ENCODE data around the gene NNMT.

The NNMT gene

GRCh38 chr11:114296605-114297372 is 590 bp downstream of the NNMT start:
- no peak overlapping the region for H3K4me3 ChIP-seq (ENCODE audit: low read length)
- no peaks in the 10 kb centered on the region for H3K9me3 ChIP-seq (ENCODE audit: control insufficient read depth, insufficient read depth, low read length)
- H3K27me3 ChIP-seq (ENCODE audit: control insufficient read depth, insufficient read depth, low read length), result no peaks in the 10 kb centered on the region
- H3K36me3 ChIP-seq (ENCODE audit: control insufficient read depth, insufficient read depth, low read length), result no peaks in the 10 kb centered on the region
- WGBS (ENCODE audit: insufficient coverage, insufficient read length), result no CpG with 5 or more reads among the region's 7 CpGs
- no peak for DNase-seq (ENCODE audit: low read depth, low spot score)
- no peak overlapping the region for H3K27ac ChIP-seq (ENCODE audit: low read length)
- no peaks in the 10 kb centered on the region for H3K4me1 ChIP-seq (ENCODE audit: control insufficient read depth, insufficient read depth, low read length)

- H3K4me1 ChIP-seq (ENCODE audit: control insufficient read depth, insufficient read depth, low read length), result no peaks in the 10 kb centered on the region
- DNase-seq (ENCODE audit: low read depth, low spot score), result no peak
- H3K27ac ChIP-seq (ENCODE audit: low read length), result no peak overlapping the region
- no peaks in the 10 kb centered on the region for H3K9me3 ChIP-seq (ENCODE audit: control insufficient read depth, insufficient read depth, low read length)
- WGBS (ENCODE audit: insufficient coverage, insufficient read length), result 100% methylated on average over 2 of the region's 8 CpGs
- H3K36me3 ChIP-seq (ENCODE audit: control insufficient read depth, insufficient read depth, low read length), result no peaks in the 10 kb centered on the region
- H3K27me3 ChIP-seq (ENCODE audit: control insufficient read depth, insufficient read depth, low read length), result no peaks in the 10 kb centered on the region
- H3K4me3 ChIP-seq (ENCODE audit: low read length), result no peak overlapping the region
Measured at GRCh38 chr11:114297806-114298709, 1.9 kb downstream of the NNMT start.

DNA sequence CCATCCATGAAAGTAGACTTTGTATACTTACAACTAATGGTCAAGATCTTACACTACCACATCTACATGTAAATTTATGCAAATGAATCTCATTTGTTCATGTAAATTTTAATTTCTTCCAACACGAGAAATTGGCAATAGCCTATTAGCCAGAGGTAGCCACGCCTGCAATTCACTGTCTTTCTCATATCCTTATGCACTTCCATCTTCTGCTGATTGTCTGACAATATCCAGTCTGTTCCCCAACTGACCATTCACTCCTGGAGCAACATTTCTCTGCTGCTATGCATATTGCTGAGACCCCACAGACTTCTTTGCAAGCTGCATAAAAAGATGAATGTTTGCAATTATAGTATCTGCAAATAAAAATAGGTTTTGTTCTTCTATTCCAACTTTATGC is 2.5 kb downstream of the NNMT start:
- Histone ChIP-seq H3K27me3 (ENCODE audit: control insufficient read depth, insufficient read depth, low read length) (no peaks in the 10 kb centered on the region), H3K4me3 (ENCODE audit: low read length) (no peak overlapping the region), H3K4me1 (ENCODE audit: control insufficient read depth, insufficient read depth, low read length) (no peaks in the 10 kb centered on the region), H3K36me3 (ENCODE audit: control insufficient read depth, insufficient read depth, low read length) (no peaks in the 10 kb centered on the region), H3K9me3 (ENCODE audit: control insufficient read depth, insufficient read depth, low read length) (no peaks in the 10 kb centered on the region), H3K27ac (ENCODE audit: low read length) (no peak overlapping the region)
- no CpG with 5 or more reads among the region's 2 CpGs for WGBS (ENCODE audit: insufficient coverage, insufficient read length)
- DNase-seq (ENCODE audit: low read depth, low spot score), result no peak

GRCh38 chr11:114301088-114301487 is 4.9 kb downstream of the NNMT start:
- DNase-seq (ENCODE audit: low read depth, low spot score), result no peak
- Histone ChIP-seq H3K9me3 (ENCODE audit: control insufficient read depth, insufficient read depth, low read length) (no peaks in the 10 kb centered on the region), H3K27ac (ENCODE audit: low read length) (no peak overlapping the region), H3K36me3 (ENCODE audit: control insufficient read depth, insufficient read depth, low read length) (no peaks in the 10 kb centered on the region), H3K4me3 (ENCODE audit: low read length) (no peak overlapping the region), H3K27me3 (ENCODE audit: control insufficient read depth, insufficient read depth, low read length) (no peaks in the 10 kb centered on the region), H3K4me1 (ENCODE audit: control insufficient read depth, insufficient read depth, low read length) (no peaks in the 10 kb centered on the region)
- no CpG with 5 or more reads among the region's 4 CpGs for WGBS (ENCODE audit: insufficient coverage, insufficient read length)

GRCh38 chr11:114301927-114302326 is 5.7 kb downstream of the NNMT start:
- Histone ChIP-seq H3K27ac (ENCODE audit: low read length) (no peak overlapping the region), H3K4me1 (ENCODE audit: control insufficient read depth, insufficient read depth, low read length) (no peaks in the 10 kb centered on the region), H3K4me3 (ENCODE audit: low read length) (no peak overlapping the region), H3K27me3 (ENCODE audit: control insufficient read depth, insufficient read depth, low read length) (no peaks in the 10 kb centered on the region), H3K36me3 (ENCODE audit: control insufficient read depth, insufficient read depth, low read length) (no peaks in the 10 kb centered on the region), H3K9me3 (ENCODE audit: control insufficient read depth, insufficient read depth, low read length) (no peaks in the 10 kb centered on the region)
- DNase-seq (ENCODE audit: low read depth, low spot score), result no peak

GRCh38 chr11:114302663-114303062 is 6.5 kb downstream of the NNMT start:
- no peak for DNase-seq (ENCODE audit: low read depth, low spot score)
- Histone ChIP-seq H3K27ac (ENCODE audit: low read length) (no peak overlapping the region), H3K4me3 (ENCODE audit: low read length) (no peak overlapping the region), H3K9me3 (ENCODE audit: control insufficient read depth, insufficient read depth, low read length) (no peaks in the 10 kb centered on the region), H3K4me1 (ENCODE audit: control insufficient read depth, insufficient read depth, low read length) (no peaks in the 10 kb centered on the region), H3K36me3 (ENCODE audit: control insufficient read depth, insufficient read depth, low read length) (no peaks in the 10 kb centered on the region), H3K27me3 (ENCODE audit: control insufficient read depth, insufficient read depth, low read length) (no peaks in the 10 kb centered on the region)
- WGBS (ENCODE audit: insufficient coverage, insufficient read length), result no CpG with 5 or more reads among the region's 1 CpG

DNA sequence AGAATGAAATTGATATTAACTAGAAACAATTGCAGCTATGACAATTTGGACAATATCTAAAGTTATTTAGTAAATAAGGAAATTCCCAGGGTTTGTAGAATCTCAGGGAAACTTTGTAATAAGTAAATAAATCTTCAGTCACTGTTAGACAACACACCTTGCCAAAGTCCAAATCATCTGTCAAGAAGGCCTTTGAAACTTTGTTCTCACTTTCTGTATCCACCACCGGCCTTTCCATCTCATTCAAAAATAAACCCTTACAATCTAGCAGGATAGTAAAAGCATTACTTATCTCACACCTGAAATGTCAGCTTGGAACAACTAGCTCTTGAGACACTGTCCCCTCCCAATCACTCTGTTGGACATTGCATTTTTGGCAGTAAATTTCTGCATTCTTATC is 7.9 kb downstream of the NNMT start:
- Histone ChIP-seq H3K4me3 (ENCODE audit: low read length) (no peak overlapping the region), H3K36me3 (ENCODE audit: control insufficient read depth, insufficient read depth, low read length) (no peaks in the 10 kb centered on the region), H3K9me3 (ENCODE audit: control insufficient read depth, insufficient read depth, low read length) (no peaks in the 10 kb centered on the region), H3K4me1 (ENCODE audit: control insufficient read depth, insufficient read depth, low read length) (no peaks in the 10 kb centered on the region), H3K27ac (ENCODE audit: low read length) (no peak overlapping the region), H3K27me3 (ENCODE audit: control insufficient read depth, insufficient read depth, low read length) (no peaks in the 10 kb centered on the region)
- no CpG with 5 or more reads among the region's 1 CpG for WGBS (ENCODE audit: insufficient coverage, insufficient read length)
- DNase-seq (ENCODE audit: low read depth, low spot score), result no peak

- H3K27me3 ChIP-seq (ENCODE audit: control insufficient read depth, insufficient read depth, low read length), result no peaks in the 10 kb centered on the region
- no peaks in the 10 kb centered on the region for H3K36me3 ChIP-seq (ENCODE audit: control insufficient read depth, insufficient read depth, low read length)
- no peaks in the 10 kb centered on the region for H3K9me3 ChIP-seq (ENCODE audit: control insufficient read depth, insufficient read depth, low read length)
- no peak for DNase-seq (ENCODE audit: low read depth, low spot score)
- H3K27ac ChIP-seq (ENCODE audit: low read length), result no peak overlapping the region
- no CpG with 5 or more reads among the region's 1 CpG for WGBS (ENCODE audit: insufficient coverage, insufficient read length)
- H3K4me1 ChIP-seq (ENCODE audit: control insufficient read depth, insufficient read depth, low read length), result no peaks in the 10 kb centered on the region
- no peak overlapping the region for H3K4me3 ChIP-seq (ENCODE audit: low read length)
Measured at GRCh38 chr11:114304969-114305368, 8.8 kb downstream of the NNMT start.

GRCh38 chr11:114307524-114308203 is 11.5 kb downstream of the NNMT start:
- Histone ChIP-seq H3K27ac (ENCODE audit: low read length) (no peak overlapping the region), H3K9me3 (ENCODE audit: control insufficient read depth, insufficient read depth, low read length) (no peaks in the 10 kb centered on the region), H3K36me3 (ENCODE audit: control insufficient read depth, insufficient read depth, low read length) (no peaks in the 10 kb centered on the region), H3K27me3 (ENCODE audit: control insufficient read depth, insufficient read depth, low read length) (no peaks in the 10 kb centered on the region), H3K4me1 (ENCODE audit: control insufficient read depth, insufficient read depth, low read length) (no peaks in the 10 kb centered on the region), H3K4me3 (ENCODE audit: low read length) (no peak overlapping the region)
- no peak for DNase-seq (ENCODE audit: low read depth, low spot score)
- WGBS (ENCODE audit: insufficient coverage, insufficient read length), result no CpG with 5 or more reads among the region's 9 CpGs

DNA sequence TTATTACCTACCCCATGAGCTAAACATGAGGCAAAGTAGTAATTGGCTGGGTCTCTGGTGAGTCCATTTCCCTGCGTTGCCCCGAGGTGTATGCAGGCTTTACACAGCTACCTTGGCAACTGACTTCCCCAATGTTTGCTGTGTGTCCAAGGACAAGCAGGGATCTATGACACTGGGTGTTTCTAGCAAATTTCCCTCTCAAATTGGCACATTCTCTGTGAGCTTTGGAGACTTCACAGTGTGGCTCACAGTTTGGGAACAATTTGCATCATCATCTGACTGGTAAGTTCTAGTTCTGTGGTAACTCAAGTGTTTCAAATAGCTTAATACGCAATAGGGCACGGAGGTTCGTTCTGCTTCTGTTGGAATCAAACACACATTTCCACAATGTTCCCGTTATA is 12.5 kb downstream of the NNMT start:
- DNase-seq (ENCODE audit: low read depth, low spot score), result no peak
- WGBS (ENCODE audit: insufficient coverage, insufficient read length), result no CpG with 5 or more reads among the region's 6 CpGs
- Histone ChIP-seq H3K27ac (ENCODE audit: low read length) (no peak overlapping the region), H3K36me3 (ENCODE audit: control insufficient read depth, insufficient read depth, low read length) (no peaks in the 10 kb centered on the region), H3K4me1 (ENCODE audit: control insufficient read depth, insufficient read depth, low read length) (no peaks in the 10 kb centered on the region), H3K9me3 (ENCODE audit: control insufficient read depth, insufficient read depth, low read length) (no peaks in the 10 kb centered on the region), H3K4me3 (ENCODE audit: low read length) (no peak overlapping the region), H3K27me3 (ENCODE audit: control insufficient read depth, insufficient read depth, low read length) (no peaks in the 10 kb centered on the region)

All from iPS DF 6.9 (cell line).